Measurements from ENCODE around the gene MORN5.

MORN5 gene

GRCh38 chr9:122217640-122218039 lies 57.9 kb downstream of the MORN5 start:
- H3K9me3 ChIP-seq (ENCODE audit: insufficient read depth, low read depth, low read length) = no peaks in the 10 kb centered on the region
- H3K9me2 ChIP-seq (replicated peaks; ENCODE audit: low read depth, low read length) = no peaks in the 10 kb centered on the region
- no peak for TF ChIP-seq CTCF (conservative IDR thresholded peaks at IDR 0.05; ENCODE audit: low read length)
- no peak for TF ChIP-seq EZH2phosphoT487 (IDR thresholded peaks at IDR 0.05; ENCODE audit: borderline replicate concordance)
- no peak overlapping the region for H3K4me3 ChIP-seq (ENCODE audit: low read length, poor library complexity, severe bottlenecking)
- no peaks in the 10 kb centered on the region for H3K27me3 ChIP-seq (ENCODE audit: insufficient read depth, low read length, poor library complexity, severe bottlenecking)
- peaks cover 14% of the 10 kb centered on the region for H3K4me1 ChIP-seq (ENCODE audit: insufficient read depth, low read length, poor library complexity, severe bottlenecking)
- H4K20me1 ChIP-seq (ENCODE audit: insufficient read depth, low read length, poor library complexity, severe bottlenecking) = no peaks in the 10 kb centered on the region
- no peaks in the 10 kb centered on the region for H3K36me3 ChIP-seq (ENCODE audit: insufficient read depth, low read length)
- H3K4me2 ChIP-seq (ENCODE audit: low read depth, low read length, poor library complexity, severe bottlenecking) = peak overlapping the region; percentile 16
- H3K9ac ChIP-seq (ENCODE audit: low read depth, low read length, poor library complexity, severe bottlenecking) = no peak overlapping the region
- H3K79me2 ChIP-seq (ENCODE audit: insufficient read depth, low read length) = no peaks in the 10 kb centered on the region
- H2AFZ ChIP-seq (ENCODE audit: low read length) = no peak overlapping the region
- no peaks in the 10 kb centered on the region for H3F3A ChIP-seq (ENCODE audit: low read depth)

- H3K4me3 ChIP-seq (ENCODE audit: low read length, poor library complexity, severe bottlenecking) = peak overlapping the region; percentile 32
- H3K4me2 ChIP-seq (ENCODE audit: low read depth, low read length, poor library complexity, severe bottlenecking) = peak overlapping the region; percentile 34
- no peak overlapping the region for H3K9ac ChIP-seq (ENCODE audit: low read depth, low read length, poor library complexity, severe bottlenecking)
- H4K20me1 ChIP-seq (ENCODE audit: insufficient read depth, low read length, poor library complexity, severe bottlenecking) = no peaks in the 10 kb centered on the region
- peaks cover 14% of the 10 kb centered on the region for H3K4me1 ChIP-seq (ENCODE audit: insufficient read depth, low read length, poor library complexity, severe bottlenecking)
- no peaks in the 10 kb centered on the region for H3K9me3 ChIP-seq (ENCODE audit: insufficient read depth, low read depth, low read length)
- H3F3A ChIP-seq (ENCODE audit: low read depth) = no peaks in the 10 kb centered on the region
- H3K9me2 ChIP-seq (replicated peaks; ENCODE audit: low read depth, low read length) = no peaks in the 10 kb centered on the region
- H2AFZ ChIP-seq (ENCODE audit: low read length) = no peak overlapping the region; the same call in 1 of the 2 replicates
- H3K36me3 ChIP-seq (ENCODE audit: insufficient read depth, low read length) = no peaks in the 10 kb centered on the region
- no peaks in the 10 kb centered on the region for H3K27me3 ChIP-seq (ENCODE audit: insufficient read depth, low read length, poor library complexity, severe bottlenecking)
- H3K79me2 ChIP-seq (ENCODE audit: insufficient read depth, low read length) = no peaks in the 10 kb centered on the region
- TF ChIP-seq CTCF (conservative IDR thresholded peaks at IDR 0.05; ENCODE audit: low read length) (no peak), EZH2phosphoT487 (IDR thresholded peaks at IDR 0.05; ENCODE audit: borderline replicate concordance) (no peak)
These were observed 58.6 kb downstream of the MORN5 start for GRCh38 chr9:122218071-122218934.

- no peak overlapping the region for H2AFZ ChIP-seq (ENCODE audit: low read length)
- no peaks in the 10 kb centered on the region for H3K27me3 ChIP-seq (ENCODE audit: insufficient read depth, low read length, poor library complexity, severe bottlenecking)
- no peaks in the 10 kb centered on the region for H3K9me2 ChIP-seq (replicated peaks; ENCODE audit: low read depth, low read length)
- H3K4me1 ChIP-seq (ENCODE audit: insufficient read depth, low read length, poor library complexity, severe bottlenecking) = peaks cover 14% of the 10 kb centered on the region
- H3K4me2 ChIP-seq (ENCODE audit: low read depth, low read length, poor library complexity, severe bottlenecking) = peak overlapping the region; percentile 34
- no peaks in the 10 kb centered on the region for H3K79me2 ChIP-seq (ENCODE audit: insufficient read depth, low read length)
- H3K36me3 ChIP-seq (ENCODE audit: insufficient read depth, low read length) = no peaks in the 10 kb centered on the region
- no peak overlapping the region for H3K9ac ChIP-seq (ENCODE audit: low read depth, low read length, poor library complexity, severe bottlenecking)
- no peaks in the 10 kb centered on the region for H3K9me3 ChIP-seq (ENCODE audit: insufficient read depth, low read depth, low read length)
- H3F3A ChIP-seq (ENCODE audit: low read depth) = no peaks in the 10 kb centered on the region
- no peaks in the 10 kb centered on the region for H4K20me1 ChIP-seq (ENCODE audit: insufficient read depth, low read length, poor library complexity, severe bottlenecking)
- TF ChIP-seq CTCF (conservative IDR thresholded peaks at IDR 0.05; ENCODE audit: low read length) (no peak), EZH2phosphoT487 (IDR thresholded peaks at IDR 0.05; ENCODE audit: borderline replicate concordance) (no peak)
- peak overlapping the region; percentile 32 for H3K4me3 ChIP-seq (ENCODE audit: low read length, poor library complexity, severe bottlenecking)
These were observed 59.5 kb downstream of the MORN5 start for GRCh38 chr9:122218935-122219855.

All from Loucy (cell line).